Dedifferentiated amniotic fluid mesenchymal stem cell (primary cell): ENCODE measurements around the gene SLC33A1.
A peak's percentile ranks its signal among the peaks of the same experiment; 100 is the strongest.

Experiments
- DNase-seq: peaks from one replicate; pipeline ENCODE4 v3.0.0-alpha.2; 2016; ENCODE audit errors: extremely low spot score

The SLC33A1 gene

DNA sequence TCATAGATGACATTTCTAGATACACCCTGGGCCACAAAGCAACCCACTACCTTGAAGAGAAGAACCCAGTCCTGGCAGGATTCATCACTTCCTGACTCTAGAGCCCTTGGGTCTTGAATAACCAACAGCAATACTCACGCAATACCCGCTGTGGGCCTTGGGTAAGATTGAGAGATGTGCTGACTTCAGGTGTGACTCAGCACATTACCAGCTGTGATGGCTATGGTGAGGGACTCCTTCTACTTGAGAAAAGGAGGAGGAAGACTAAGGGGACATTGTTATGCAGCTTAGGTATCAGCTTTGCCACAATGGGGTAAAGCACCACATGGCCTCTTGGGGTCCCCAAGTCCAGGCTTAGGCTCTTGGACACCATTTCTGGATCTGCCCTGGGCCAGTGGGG is 63.0 kb downstream of the SLC33A1 start:
- no peak for DNase-seq

DNA sequence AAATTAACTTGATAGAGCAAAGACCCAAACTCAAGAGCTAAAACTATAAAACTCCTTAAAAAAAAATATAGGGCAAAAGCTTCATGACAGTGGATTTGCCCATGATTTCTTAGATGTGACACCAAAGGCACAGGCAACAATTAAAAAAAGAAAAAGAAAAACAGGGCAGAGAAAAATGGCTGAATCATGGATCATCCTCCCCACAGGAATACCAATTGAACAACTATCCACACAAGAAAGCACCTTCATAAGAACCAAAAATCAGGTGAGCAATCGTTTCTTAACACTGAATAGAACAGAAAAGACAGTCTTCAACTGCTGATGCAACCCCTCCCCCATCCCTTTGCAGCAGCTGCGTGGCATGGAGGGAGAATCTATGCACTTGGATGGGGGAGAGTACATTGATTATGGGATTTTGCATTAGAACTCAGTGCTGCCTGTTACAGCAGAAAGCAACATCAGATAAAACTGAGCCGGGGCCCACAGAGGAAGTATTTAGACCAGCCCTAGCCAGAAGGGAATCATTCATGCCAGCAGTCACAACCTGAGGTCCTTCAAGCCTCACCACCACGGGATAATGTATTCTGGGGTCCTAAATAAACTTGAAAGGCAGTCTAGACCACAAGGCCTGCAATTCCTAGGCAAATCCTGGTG is 63.8 kb downstream of the SLC33A1 start:
- DNase-seq = no peak

GRCh38 chr3:155785662-155786295 is 68.4 kb downstream of the SLC33A1 start:
- DNase-seq = no peak

DNA sequence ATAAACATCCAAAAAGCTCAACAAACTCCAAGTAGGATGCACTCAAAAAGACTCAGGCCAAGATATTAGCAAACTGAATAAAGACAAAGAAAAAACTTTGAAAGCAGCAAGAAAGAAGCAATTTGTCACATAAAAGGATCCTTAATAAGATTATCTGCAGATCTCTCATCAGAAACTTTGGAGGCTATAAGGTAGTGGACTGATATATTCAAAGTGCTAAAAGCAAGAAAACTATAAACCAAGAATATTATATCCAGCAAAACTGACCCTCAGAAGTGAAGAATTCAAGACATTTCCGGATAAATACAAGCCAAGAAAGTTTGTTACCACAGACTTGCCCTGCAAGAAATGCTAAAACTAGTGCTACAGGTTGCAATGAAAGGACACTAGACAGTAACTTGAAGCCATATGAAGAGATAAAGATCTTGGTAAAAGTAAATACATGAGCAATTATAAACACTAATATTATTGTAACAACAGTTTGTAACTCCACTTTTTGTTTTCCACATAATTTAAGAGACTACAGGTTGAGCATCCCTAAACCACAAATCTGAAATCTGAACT is 71.8 kb downstream of the SLC33A1 start:
- no peak for DNase-seq

DNA sequence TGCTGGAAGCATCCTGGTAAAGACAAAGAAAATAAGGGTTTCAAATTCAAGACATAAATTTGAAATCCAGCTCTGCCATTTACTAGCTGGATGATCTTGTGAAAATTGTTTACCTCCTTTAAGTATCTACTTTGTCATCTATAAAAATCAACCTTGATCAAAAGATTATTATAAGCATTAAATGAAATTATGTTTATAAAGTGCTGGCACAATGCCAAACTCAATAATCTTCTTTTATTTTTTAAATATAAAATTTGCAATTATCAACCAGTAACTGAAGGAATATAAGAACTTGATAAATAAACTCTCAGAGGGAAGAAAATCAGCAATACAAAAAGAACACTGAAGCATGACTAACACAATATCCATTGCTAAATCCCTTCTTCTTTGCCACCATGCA is 73.9 kb downstream of the SLC33A1 start:
- no peak for DNase-seq

DNA sequence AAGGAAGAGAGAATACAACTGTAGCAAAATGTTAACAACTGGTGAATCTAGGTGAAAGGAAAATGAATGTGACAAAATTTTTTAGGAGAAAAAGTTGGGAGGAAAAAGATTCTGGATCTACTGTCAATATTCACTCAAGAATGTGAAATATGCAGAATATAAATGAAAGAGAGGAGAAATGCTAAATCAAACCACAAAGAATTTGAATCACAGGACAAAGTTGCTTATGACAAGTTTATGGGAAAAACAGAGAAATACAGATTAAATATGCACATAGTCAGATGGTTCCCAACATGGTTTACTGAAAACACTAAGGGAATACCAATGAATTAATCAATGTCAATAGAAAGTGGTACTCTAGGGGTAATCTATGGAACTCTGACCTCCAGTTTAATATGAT is 75.8 kb downstream of the SLC33A1 start:
- DNase-seq = peak; percentile 71

DNA sequence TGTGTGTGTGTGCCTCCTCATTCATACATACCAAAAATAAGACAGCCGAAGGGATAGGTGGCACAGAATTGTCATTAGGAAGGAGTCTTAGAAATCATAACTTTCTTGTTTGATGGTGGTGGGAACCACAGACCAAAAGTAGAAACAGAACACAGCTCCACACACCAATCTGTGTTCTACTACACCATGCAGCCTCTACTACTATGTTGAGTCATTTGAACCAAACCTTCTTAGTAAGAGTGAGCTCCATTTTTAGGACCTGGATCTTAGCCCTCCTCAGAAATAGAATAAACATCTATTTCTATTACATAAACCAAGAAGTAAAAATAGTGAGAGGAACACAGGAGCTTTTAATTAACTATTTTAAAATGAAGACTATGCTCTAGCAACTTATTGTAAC is 81.4 kb downstream of the SLC33A1 start:
- DNase-seq = no peak

GRCh38 chr3:155771126-155771525 is 83.1 kb downstream of the SLC33A1 start:
- no peak for DNase-seq
